GM19035 (cell line): ENCODE data around the gene LRP6.

Experiments used
- ATAC-seq: cut with Tn5 transposase; IDR thresholded peaks from one replicate; pipeline ENCODE4 v1.9.1; 2021; ENCODE audit not compliant: unreplicated experiment

The LRP6 gene

GRCh38 chr12:12083688-12084087, 183.2 kb downstream of the LRP6 start:
- no peak for ATAC-seq

DNA sequence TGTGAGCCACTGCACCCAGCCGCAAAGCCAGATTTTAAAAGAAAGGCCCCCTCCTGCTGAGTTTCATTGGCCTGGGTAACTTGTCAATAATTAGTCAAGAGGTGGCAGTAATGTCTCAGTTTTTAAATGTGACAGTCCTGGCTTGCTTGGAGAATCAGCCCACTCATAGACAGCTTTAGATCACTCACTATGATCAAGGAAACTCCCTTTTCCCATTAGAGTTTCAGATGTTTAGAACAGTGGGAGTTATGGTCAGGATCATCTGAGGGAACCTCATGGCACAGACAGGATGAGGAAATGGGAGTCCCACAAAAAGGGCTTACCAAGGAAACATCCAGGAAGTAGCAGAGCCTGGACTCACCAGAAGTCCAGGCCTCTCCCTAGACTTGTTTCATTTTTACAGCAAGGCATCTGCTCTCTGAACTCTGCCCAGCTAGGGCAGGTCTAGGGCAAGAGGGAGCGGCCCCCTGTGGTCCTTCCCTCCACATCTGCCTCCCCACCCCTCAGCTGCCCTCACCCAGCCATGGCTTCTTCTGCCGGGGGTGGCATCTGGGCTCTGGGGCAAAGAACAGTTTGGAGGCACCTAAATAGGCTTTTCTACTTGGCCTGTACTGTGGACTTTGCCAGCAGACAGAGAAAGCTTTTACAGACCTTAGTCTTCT, 184.9 kb downstream of the LRP6 start:
- no peak for ATAC-seq

DNA sequence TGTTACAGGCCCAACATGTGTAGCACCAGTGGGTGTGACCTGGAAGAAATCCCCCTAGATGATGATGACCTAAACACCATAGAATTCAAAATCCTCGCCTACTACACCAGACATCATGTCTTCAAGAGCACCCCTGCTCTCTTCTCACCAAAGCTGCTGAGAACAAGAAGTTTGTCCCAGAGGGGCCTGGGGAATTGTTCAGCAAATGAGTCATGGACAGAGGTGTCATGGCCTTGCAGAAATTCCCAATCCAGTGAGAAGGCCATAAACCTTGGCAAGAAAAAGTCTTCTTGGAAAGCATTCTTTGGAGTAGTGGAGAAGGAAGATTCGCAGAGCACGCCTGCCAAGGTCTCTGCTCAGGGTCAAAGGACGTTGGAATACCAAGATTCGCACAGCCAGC, 187.6 kb downstream of the LRP6 start:
- ATAC-seq: no peak

GRCh38 chr12:12072064-12072760, 194.6 kb downstream of the LRP6 start:
- ATAC-seq: peak; percentile 57

DNA sequence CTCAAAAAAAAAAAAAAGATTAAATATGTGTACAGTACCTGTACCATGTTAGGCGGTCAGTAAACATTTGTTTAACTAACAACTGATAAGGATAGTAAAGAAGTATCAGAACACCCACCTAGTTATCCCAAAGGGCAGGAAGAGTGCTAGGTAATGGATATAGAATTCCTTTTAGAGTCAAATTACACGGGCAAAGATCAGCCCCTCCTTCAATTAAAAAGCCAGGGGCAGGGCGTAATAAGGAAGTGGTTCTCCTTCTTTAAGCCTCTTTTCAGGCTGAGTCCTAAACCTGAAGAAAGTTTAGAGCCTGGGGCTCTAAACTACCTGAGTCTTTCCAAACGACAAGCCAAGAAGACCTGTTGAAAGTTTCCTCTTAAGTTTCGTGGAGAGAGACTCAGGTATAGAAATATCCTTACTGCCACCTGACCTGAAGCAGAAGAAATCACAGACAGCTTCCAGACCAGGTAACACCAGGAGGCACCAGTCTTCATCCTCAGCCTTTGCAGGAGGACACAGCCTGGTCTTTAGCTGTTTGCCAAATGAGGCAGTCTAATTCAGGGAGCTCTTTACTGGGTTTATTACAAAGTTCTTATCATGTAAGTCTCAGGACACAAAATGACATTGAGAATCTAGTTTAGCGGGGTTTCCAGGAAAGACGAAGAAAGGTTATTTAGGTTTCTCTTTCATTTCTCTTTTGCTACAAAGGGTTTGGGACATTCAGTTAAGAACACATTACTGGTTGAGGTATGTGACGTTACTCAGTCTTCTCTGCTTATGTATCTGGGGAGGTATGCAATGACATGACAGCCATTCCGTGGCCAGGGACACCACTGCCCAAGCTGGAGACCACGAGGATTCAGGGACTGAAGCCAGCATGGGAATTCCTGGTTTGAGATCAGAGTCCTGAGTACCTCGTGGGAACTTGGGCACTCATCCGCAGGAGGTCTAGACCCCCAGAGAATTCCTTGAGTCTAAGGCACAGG, 195.9 kb downstream of the LRP6 start, which contains the start of gene BCL2L14:
TSS of gene BCL2L14 (plus strand) at position 266 of the 983 bp plus-strand sequence. CDS start 8,367 bp downstream, outside the sequence.
- peak; percentile 64 for ATAC-seq

DNA sequence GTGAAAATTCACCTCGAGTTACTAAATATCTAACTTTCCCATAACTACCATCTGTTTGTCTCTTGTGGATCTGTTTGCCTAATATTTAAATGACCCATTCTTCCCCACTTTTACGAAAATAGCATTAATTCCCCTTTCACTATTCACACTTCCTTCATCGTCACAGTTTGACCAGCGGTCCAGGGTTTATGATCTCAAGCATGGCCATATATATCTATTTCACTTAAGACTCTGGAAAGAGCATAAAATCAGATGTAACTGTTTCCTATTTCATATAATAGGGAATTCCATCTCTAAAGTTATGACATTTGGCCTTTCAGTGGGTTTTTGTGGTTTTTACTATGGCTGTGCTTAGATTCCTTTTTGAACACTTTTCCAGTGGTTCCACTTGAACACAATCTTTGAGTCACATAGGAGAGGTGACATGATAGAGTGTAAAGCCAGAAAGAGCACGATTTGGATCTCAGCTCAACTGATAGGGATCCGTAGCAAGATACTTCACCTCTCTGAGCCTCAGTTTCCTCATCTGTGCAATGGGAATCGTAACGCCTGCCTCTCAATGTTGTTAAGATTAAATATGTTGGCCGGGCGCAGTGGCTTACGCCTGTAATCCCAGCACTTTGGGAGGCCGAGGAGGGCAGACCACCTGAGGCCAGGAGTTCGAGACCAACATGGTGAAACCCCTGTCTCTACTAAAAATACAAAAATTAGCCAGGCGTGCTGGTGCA, 196.9 kb downstream of the LRP6 start:
- no peak for ATAC-seq

DNA sequence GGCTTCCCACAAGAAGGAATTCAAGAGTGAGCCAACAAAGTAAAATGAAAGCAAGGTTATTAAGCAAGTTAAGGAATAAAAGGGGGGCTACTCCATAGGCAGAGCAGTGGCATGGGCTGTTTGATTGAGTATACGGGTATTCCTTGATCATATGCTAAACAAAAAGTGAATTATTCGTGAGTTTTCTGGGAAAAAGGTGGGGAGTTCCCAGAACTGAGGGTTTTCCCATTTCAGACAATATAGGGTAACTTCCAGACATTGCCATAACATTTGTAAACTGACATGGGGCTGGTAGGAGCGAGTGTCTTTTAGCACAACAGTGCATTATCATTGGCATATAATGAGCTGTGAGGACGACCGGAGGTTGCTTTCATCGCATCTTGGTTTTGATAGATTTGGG, 198.1 kb downstream of the LRP6 start:
- no peak for ATAC-seq
